Peyer's patch (tissue), 4 donors: ENCODE measurements around the gene RHOG. TPM values are rescaled to one million over a fixed set of nuclear protein-coding genes. Genes with fewer than 3 reads are reported as not detected.

ENCODE experiments used
- DNase-seq, 3 donors: peaks; one replicate each; pipeline ENCODE4 v3.0.0-alpha.2; 2017 to 2019
- H3K27ac ChIP-seq, 4 donors: fragments of 200-600 bp; sonication (generic); one replicate each; pipeline ENCODE4 v1.5.1; 2016 to 2019
- H3K27me3 ChIP-seq, 2 donors: fragments of 200-600 bp; sonication (generic); one replicate each; pipeline ENCODE4 v1.5.1; 2019
- H3K36me3 ChIP-seq, 3 donors: fragments of 200-600 bp; sonication (generic); one replicate each; pipeline ENCODE4 v1.5.1; 2016 to 2019
- H3K4me1 ChIP-seq, 4 donors: fragments of 200-600 bp; sonication (generic); one replicate each; pipeline ENCODE4 v1.5.1; 2016 to 2019
- H3K4me3 ChIP-seq, 4 donors: fragments of 200-600 bp; sonication (generic); 1 replicate in 3 of 4; 2 replicates in 1 of 4; pipeline ENCODE4 v1.5.1; 2016 to 2019; ENCODE audit warnings: mild to moderate bottlenecking in 1 of 4
- H3K9me3 ChIP-seq, 4 donors: fragments of 200-600 bp; sonication (generic); one replicate each; pipeline ENCODE4 v1.5.1; 2016 to 2019; ENCODE audit warnings: mild to moderate bottlenecking in 1 of 4
- CTCF ChIP-seq, 6 experiments: fragments of 450-650 bp in 4 of 6; fragments of 200-600 bp in 2 of 6; sonication (generic) in 1 of 6; IDR thresholded peaks; one replicate each; pipeline ENCODE4 v1.5.1; 2017 to 2019; ENCODE audit warnings: antibody characterized with exemption in 6 of 6, mild to moderate bottlenecking in 3 of 6, moderate library complexity in 1 of 6
- POLR2A ChIP-seq, 2 donors: fragments of 450-650 bp; IDR thresholded peaks; one replicate each; pipeline ENCODE4 v1.5.1; 2017; ENCODE audit warnings: antibody characterized with exemption in 2 of 2, mild to moderate bottlenecking in 2 of 2, moderate library complexity in 2 of 2
- total RNA-seq, 4 donors: library from RNA; depleted of rRNA; stranded (reverse); fragments of >200 nt; gene quantifications; one replicate each; pipeline ENCODE4 v1.1.0, GENCODE V29; 2016

RHOG gene
- total RNA-seq, 4 donors from 2014 or later = 33.8 to 83.0 (median 67.0) TPM

GRCh38 chr11:3882655-3883054, 41.9 kb upstream of the RHOG start:
- Histone ChIP-seq H3K9me3 (no peaks in the 10 kb centered on the region), H3K36me3 (no peaks in the 10 kb centered on the region), H3K27ac (no peak overlapping the region), H3K27me3 (no peaks in the 10 kb centered on the region), H3K4me1 (peaks cover 0 to 27% (median 16%) of the 10 kb centered on the region in 4 donors), H3K4me3 (no peak overlapping the region)
- no peak for DNase-seq
- no peak for TF ChIP-seq POLR2A (IDR thresholded peaks at IDR 0.05)
- no peak for TF ChIP-seq CTCF (IDR thresholded peaks at IDR 0.05)

GRCh38 chr11:3880724-3881123, 40.0 kb upstream of the RHOG start:
- peak in 1 of 3 donors; percentile 39 for DNase-seq
- TF ChIP-seq POLR2A (IDR thresholded peaks at IDR 0.05) = no peak
- TF ChIP-seq CTCF (IDR thresholded peaks at IDR 0.05) = no peak
- H3K4me1 ChIP-seq = peaks cover 0 to 27% (median 20%) of the 10 kb centered on the region in 4 donors
- H3K36me3 ChIP-seq = no peaks in the 10 kb centered on the region
- peak overlapping the region in 3 of 4 donors; percentile 3 to 47 (median 19) for H3K27ac ChIP-seq
- no peaks in the 10 kb centered on the region for H3K27me3 ChIP-seq
- no peak overlapping the region for H3K4me3 ChIP-seq
- no peaks in the 10 kb centered on the region for H3K9me3 ChIP-seq

GRCh38 chr11:3879967-3880542, 39.3 kb upstream of the RHOG start:
- Histone ChIP-seq H3K36me3 (no peaks in the 10 kb centered on the region), H3K27ac (peak overlapping the region; percentile 6 to 50 (median 33)), H3K4me3 (no peak overlapping the region), H3K9me3 (no peaks in the 10 kb centered on the region), H3K27me3 (no peaks in the 10 kb centered on the region), H3K4me1 (peaks cover 0 to 28% (median 20%) of the 10 kb centered on the region in 4 donors)
- TF ChIP-seq CTCF (IDR thresholded peaks at IDR 0.05) = no peak
- no peak for TF ChIP-seq POLR2A (IDR thresholded peaks at IDR 0.05)
- DNase-seq = no peak

- Histone ChIP-seq H3K27ac (peak overlapping the region; percentile 6 to 50 (median 33)), H3K9me3 (no peaks in the 10 kb centered on the region), H3K4me3 (no peak overlapping the region), H3K4me1 (peaks cover 0 to 34% (median 20%) of the 10 kb centered on the region in 4 donors), H3K27me3 (no peaks in the 10 kb centered on the region), H3K36me3 (no peaks in the 10 kb centered on the region)
- DNase-seq = no peak
- TF ChIP-seq POLR2A (IDR thresholded peaks at IDR 0.05) (no peak), CTCF (IDR thresholded peaks at IDR 0.05) (no peak)
Observed at GRCh38 chr11:3879216-3879966, 38.6 kb upstream of the RHOG start.

GRCh38 chr11:3878258-3878584, 37.5 kb upstream of the RHOG start:
- TF ChIP-seq POLR2A (IDR thresholded peaks at IDR 0.05) = no peak
- no peak for TF ChIP-seq CTCF (IDR thresholded peaks at IDR 0.05)
- H3K27me3 ChIP-seq = no peaks in the 10 kb centered on the region
- no peaks in the 10 kb centered on the region for H3K36me3 ChIP-seq
- no peak for DNase-seq
- H3K9me3 ChIP-seq = no peaks in the 10 kb centered on the region
- no peak overlapping the region for H3K4me3 ChIP-seq
- no peak overlapping the region for H3K27ac ChIP-seq
- peaks cover 0 to 34% (median 20%) of the 10 kb centered on the region in 4 donors for H3K4me1 ChIP-seq
